OCI-LY7 (cell line): Measurements from ENCODE around the gene DLG5.

Experiments used
- CTCF ChIP-seq: fragments of 200-600 bp; sonication (generic); conservative IDR thresholded peaks from 2 replicates; pipeline ENCODE4 v1.5.1; 2014; ENCODE audit warnings: mild to moderate bottlenecking, antibody characterized with exemption, low read length, moderate library complexity, mixed read lengths
- EZH2phosphoT487 ChIP-seq: fragments of 200-600 bp; sonication (generic); IDR thresholded peaks from 2 replicates; pipeline ENCODE4 v1.6.1; 2018; ENCODE audit warnings: low read depth, borderline replicate concordance, mild to moderate bottlenecking, mixed run types, antibody characterized with exemption, low read length, moderate library complexity, mixed read lengths

GRCh38 chr10:77794256-77795142 lies 132.1 kb downstream of the DLG5 start:
- TF ChIP-seq CTCF (no peak), EZH2phosphoT487 (no peak)
